HCT116 (cell line): ENCODE data around the gene IL17RE. TPM values are rescaled to one million over a fixed set of nuclear protein-coding genes. Genes with fewer than 3 reads are reported as not detected.

ENCODE experiments used
- ATAC-seq: fragments of 200-7000 bp; cut with Tn5 transposase; 2 replicates; pipeline ENCODE4 v1.9.1; 2020; ENCODE audit warnings: mild to moderate bottlenecking, moderate library complexity
- BruUV-seq: library from RNA; stranded (reverse); fragments of 400-500 nt; replicated peaks from 2 replicates; lab custom pipeline; 2021; lab: Mats Ljungman, UMichigan
- CTCF ChIA-PET: fragments of 300-600 bp; sonication (Branson Sonifier 250); formaldehyde crosslinking; loops from one replicate; lab custom pipeline; 2021; ENCODE audit warnings: antibody characterized with exemption; lab: Charles Lee
- POLR2A ChIA-PET: fragments of 300-600, 350-600 bp; sonication (Branson Sonifier 250); formaldehyde crosslinking; loops from one replicate; lab custom pipeline; 2021; ENCODE audit warnings: antibody characterized with exemption; lab: Charles Lee
- RAD21 ChIA-PET, 2 experiments: fragments of 300-600 bp; sonication (Branson Sonifier 250); formaldehyde crosslinking; loops; one replicate each; lab custom pipeline; 2023; ENCODE audit warnings: low total read pairs in 2 of 2; ENCODE audit not compliant: uncharacterized antibody in 2 of 2, unreplicated experiment in 2 of 2, low non-redundant PET in 1 of 2; lab: Charles Lee
- DNase-seq: peaks from one replicate; pipeline ENCODE4 v3.0.0-alpha.2; 2010; ENCODE audit warnings: low read depth, low spot score
- H2AFZ ChIP-seq: fragments of 200-600 bp; shearing (Covaris generic), sonication (generic); 2 replicates; pipeline ENCODE4 v1.6.1; 2017; ENCODE audit warnings: low read depth, mixed run types, mixed read lengths, antibody characterized with exemption, low read length; ENCODE audit not compliant: poor library complexity, severe bottlenecking
- H3K27ac ChIP-seq: 2 replicates; pipeline ENCODE4 v1.5.1; 2012; ENCODE audit warnings: low read depth, low read length
- H3K27me3 ChIP-seq: fragments of 200-600 bp; sonication (generic); 2 replicates; pipeline ENCODE4 v1.6.1; 2016; ENCODE audit warnings: mixed run types, low read length, mixed read lengths; ENCODE audit not compliant: insufficient read depth
- H3K36me3 ChIP-seq, 2 experiments: fragments of 200-500 bp in 1 of 2; fragments of 200-600 bp in 1 of 2; sonication (Bioruptor generic) in 1 of 2; sonication (generic) in 1 of 2; 2 replicates each; pipeline versions ENCODE4 v1.5.1 to v1.6.1; 2014 to 2016; ENCODE audit warnings: low read length in 2 of 2, inconsistent platforms in 1 of 2, mixed read lengths in 1 of 2, mixed run types in 1 of 2; ENCODE audit not compliant: insufficient read depth in 2 of 2, control insufficient read depth in 1 of 2
- H3K4me1 ChIP-seq, 2 experiments: fragments of 200-600 bp in 1 of 2; sonication (generic) in 1 of 2; 2 replicates each; pipeline versions ENCODE4 v1.5.1 to v1.6.1; 2012 to 2017; ENCODE audit warnings: low read length in 2 of 2, inconsistent platforms in 1 of 2, mild to moderate bottlenecking in 1 of 2, mixed read lengths in 1 of 2, mixed run types in 1 of 2, moderate library complexity in 1 of 2; ENCODE audit not compliant: insufficient read depth in 2 of 2, control insufficient read depth in 1 of 2
- H3K4me2 ChIP-seq: fragments of 200-600 bp; sonication (generic); 2 replicates; pipeline ENCODE4 v1.6.1; 2017; ENCODE audit warnings: mixed run types, low read length, mixed read lengths
- H3K4me3 ChIP-seq, 2 experiments: fragments of 200-600 bp in 1 of 2; sonication (generic) in 1 of 2; replicated peaks in 1 of 2; 2 replicates each; pipeline ENCODE4 v1.5.1; 2011 to 2016; ENCODE audit warnings: low read length in 2 of 2, control low read depth in 1 of 2, low read depth in 1 of 2, mild to moderate bottlenecking in 1 of 2, mixed read lengths in 1 of 2, mixed run types in 1 of 2
- H3K79me2 ChIP-seq: fragments of 200-600 bp; sonication (generic); 2 replicates; pipeline ENCODE4 v1.6.1; 2017; ENCODE audit warnings: mild to moderate bottlenecking, mixed run types, low read length, moderate library complexity, mixed read lengths; ENCODE audit not compliant: insufficient read depth
- H3K9ac ChIP-seq: fragments of 200-600 bp; sonication (generic); 2 replicates; pipeline ENCODE4 v1.6.1; 2016; ENCODE audit warnings: low read length, mixed read lengths
- H3K9me2 ChIP-seq: fragments of 200-600 bp; sonication (generic), shearing (Covaris generic); 2 replicates; pipeline ENCODE4 v1.6.1; 2017; ENCODE audit warnings: mixed run types, mild to moderate bottlenecking, moderate library complexity; ENCODE audit not compliant: insufficient read depth
- H3K9me3 ChIP-seq, 2 experiments: fragments of 200-500 bp in 1 of 2; fragments of 200-600 bp in 1 of 2; sonication (Bioruptor generic) in 1 of 2; sonication (generic) in 1 of 2; 2 replicates each; pipeline ENCODE4 v1.6.1; 2014 to 2017; ENCODE audit warnings: low read length in 2 of 2, mixed read lengths in 2 of 2, inconsistent platforms in 1 of 2, low read depth in 1 of 2, mild to moderate bottlenecking in 1 of 2, mixed run types in 1 of 2, moderate library complexity in 1 of 2; ENCODE audit not compliant: control insufficient read depth in 1 of 2, insufficient read depth in 1 of 2
- H4K20me1 ChIP-seq: fragments of 200-600 bp; sonication (generic), shearing (Covaris generic); 2 replicates; pipeline ENCODE4 v1.6.1; 2017; ENCODE audit warnings: mixed run types, mild to moderate bottlenecking, moderate library complexity; ENCODE audit not compliant: insufficient read depth
- EGR1 ChIP-seq: IDR thresholded peaks from 2 replicates; pipeline ENCODE4 v1.6.1; 2012; ENCODE audit warnings: low read depth
- ELF1 ChIP-seq: IDR thresholded peaks from 2 replicates; pipeline ENCODE4 v1.6.1; 2012; ENCODE audit warnings: low read depth, borderline replicate concordance
- EZH2 ChIP-seq: fragments of 200-600 bp; sonication (generic); IDR thresholded peaks from 2 replicates; pipeline ENCODE4 v1.6.1; 2017; ENCODE audit warnings: antibody characterized with exemption, mixed run types
- EZH2phosphoT487 ChIP-seq: fragments of 200-600 bp; IDR thresholded peaks from 2 replicates; pipeline ENCODE4 v1.6.1; 2018; ENCODE audit warnings: antibody characterized with exemption, borderline replicate concordance
- FOSL1 ChIP-seq: IDR thresholded peaks from 2 replicates; pipeline ENCODE4 v1.6.1; 2012; ENCODE audit warnings: low read depth
- JUND ChIP-seq: IDR thresholded peaks from 2 replicates; pipeline ENCODE4 v1.6.1; 2012
- POLR2AphosphoS5 ChIP-seq: IDR thresholded peaks from 2 replicates; pipeline ENCODE4 v1.6.1; 2011; ENCODE audit warnings: mild to moderate bottlenecking, low read depth, low read length, moderate library complexity
- RAD21 ChIP-seq: IDR thresholded peaks from 2 replicates; pipeline ENCODE4 v1.6.1; 2012; ENCODE audit warnings: low read depth, mild to moderate bottlenecking
- SRF ChIP-seq: IDR thresholded peaks from 2 replicates; pipeline ENCODE4 v1.6.1; 2012; ENCODE audit warnings: low read depth
- TCF7L2 ChIP-seq: IDR thresholded peaks from 2 replicates; pipeline ENCODE4 v1.7.0; 2011; ENCODE audit warnings: borderline replicate concordance, inconsistent platforms; ENCODE audit not compliant: insufficient read depth, insufficient read length; ENCODE audit errors: extremely low read depth
- ZFX ChIP-seq: fragments of 450-650 bp; IDR thresholded peaks from 2 replicates; pipeline ENCODE4 v1.6.1; 2017
- ZNF274 ChIP-seq: fragments of 200-500 bp; sonication (Bioruptor generic); IDR thresholded peaks from 2 replicates; pipeline ENCODE4 v1.6.1; 2014; ENCODE audit warnings: mild to moderate bottlenecking, low read depth, low read length, inconsistent platforms
- intact Hi-C: fragments of 100-400 bp; cut with micrococcal nuclease; formaldehyde crosslinking; loops from 2 replicates; pipeline ENCODE4 v1.10.0; 2022
- total RNA-seq: library from RNA; stranded (reverse); gene quantifications from one replicate; pipeline ENCODE4 v1.2.1, GENCODE V29; 2021; ENCODE audit not compliant: unreplicated experiment
- TF ChIP-seq, protein P1 (sequence below): IDR thresholded peaks from 2 replicates; pipeline ENCODE4 v1.6.1; 2011; ENCODE audit warnings: mild to moderate bottlenecking, low read length, moderate library complexity; ENCODE audit not compliant: insufficient replicate concordance; ENCODE audit errors: extremely low read depth
- TF ChIP-seq, protein P2 (sequence below): IDR thresholded peaks from 2 replicates; pipeline ENCODE4 v1.6.1; 2012
- TF ChIP-seq, protein P3 (sequence below): IDR thresholded peaks from 2 replicates; pipeline ENCODE4 v1.6.1; 2012

IL17RE gene
- total RNA-seq, 1 experiment from 2014 or later, result 14.3 TPM

DNA sequence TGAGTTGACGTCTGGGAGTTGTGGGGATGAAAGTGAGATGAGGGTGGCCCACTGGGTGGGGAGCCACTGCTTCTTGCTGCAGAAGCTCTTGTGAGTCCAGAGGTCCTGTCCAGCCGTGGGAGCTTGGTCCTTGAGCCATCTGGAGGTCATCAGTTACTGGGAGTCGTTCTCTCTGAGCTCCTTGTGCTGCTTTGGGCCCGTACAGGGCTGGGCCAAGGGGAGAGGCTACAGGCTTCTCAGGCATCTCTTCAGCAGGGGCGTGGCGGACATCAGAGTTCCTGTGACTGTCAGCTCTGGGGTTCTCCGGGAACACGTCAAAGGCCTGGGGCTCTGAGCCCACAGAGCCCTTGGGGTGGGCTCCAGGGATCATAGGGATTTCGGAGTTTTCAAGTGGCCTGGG lies 47.0 kb downstream of the IL17RE start:
- H3K9ac ChIP-seq, result no peak overlapping the region
- peaks cover 7 to 32% of the 10 kb centered on the region in 2 experiments; a peak in 3 of 4 replicates for H3K4me1 ChIP-seq
- H3K27me3 ChIP-seq, result no peaks in the 10 kb centered on the region
- RAD21 ChIA-PET, result no interaction called here
- no peaks in the 10 kb centered on the region for H3K9me2 ChIP-seq
- H3K4me3 ChIP-seq, result no peak overlapping the region
- H3K4me2 ChIP-seq, result no peak overlapping the region
- no peaks in the 10 kb centered on the region for H3K9me3 ChIP-seq
- ATAC-seq (no peak), DNase-seq (no peak)
- H3K36me3 ChIP-seq, result peaks cover 0 to 6% of the 10 kb centered on the region in 2 experiments; a peak in 1 of 4 replicates
- H4K20me1 ChIP-seq, result no peaks in the 10 kb centered on the region
- H3K79me2 ChIP-seq, result peaks cover 6% of the 10 kb centered on the region; the same call in 1 of the 2 replicates
- intact Hi-C loops, result loop anchor here (5.0 to 10.0 kb wide), 3 partner anchors 232 to 447 kb away; no protein-coding TSS in a partner anchor
- no TSS peak for BruUV-seq
- no peak for TF ChIP-seq ZFX
- TF ChIP-seq TCF7L2, result no peak
- TF ChIP-seq SRF, result no peak
- no peak for TF ChIP-seq EZH2
- no peak for TF ChIP-seq RAD21
- TF ChIP-seq, protein P1, sequence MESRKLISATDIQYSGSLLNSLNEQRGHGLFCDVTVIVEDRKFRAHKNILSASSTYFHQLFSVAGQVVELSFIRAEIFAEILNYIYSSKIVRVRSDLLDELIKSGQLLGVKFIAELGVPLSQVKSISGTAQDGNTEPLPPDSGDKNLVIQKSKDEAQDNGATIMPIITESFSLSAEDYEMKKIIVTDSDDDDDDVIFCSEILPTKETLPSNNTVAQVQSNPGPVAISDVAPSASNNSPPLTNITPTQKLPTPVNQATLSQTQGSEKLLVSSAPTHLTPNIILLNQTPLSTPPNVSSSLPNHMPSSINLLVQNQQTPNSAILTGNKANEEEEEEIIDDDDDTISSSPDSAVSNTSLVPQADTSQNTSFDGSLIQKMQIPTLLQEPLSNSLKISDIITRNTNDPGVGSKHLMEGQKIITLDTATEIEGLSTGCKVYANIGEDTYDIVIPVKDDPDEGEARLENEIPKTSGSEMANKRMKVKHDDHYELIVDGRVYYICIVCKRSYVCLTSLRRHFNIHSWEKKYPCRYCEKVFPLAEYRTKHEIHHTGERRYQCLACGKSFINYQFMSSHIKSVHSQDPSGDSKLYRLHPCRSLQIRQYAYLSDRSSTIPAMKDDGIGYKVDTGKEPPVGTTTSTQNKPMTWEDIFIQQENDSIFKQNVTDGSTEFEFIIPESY, result no peak
- TF ChIP-seq, protein P2, sequence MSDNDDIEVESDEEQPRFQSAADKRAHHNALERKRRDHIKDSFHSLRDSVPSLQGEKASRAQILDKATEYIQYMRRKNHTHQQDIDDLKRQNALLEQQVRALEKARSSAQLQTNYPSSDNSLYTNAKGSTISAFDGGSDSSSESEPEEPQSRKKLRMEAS, result no peak
- TF ChIP-seq, all 23 proteins: peak for 0
- ChIA-PET CTCF (no interaction called here), POLR2A (no interaction called here)
- Histone ChIP-seq H3K27ac (no peak overlapping the region), H2AFZ (no peak overlapping the region)

DNA sequence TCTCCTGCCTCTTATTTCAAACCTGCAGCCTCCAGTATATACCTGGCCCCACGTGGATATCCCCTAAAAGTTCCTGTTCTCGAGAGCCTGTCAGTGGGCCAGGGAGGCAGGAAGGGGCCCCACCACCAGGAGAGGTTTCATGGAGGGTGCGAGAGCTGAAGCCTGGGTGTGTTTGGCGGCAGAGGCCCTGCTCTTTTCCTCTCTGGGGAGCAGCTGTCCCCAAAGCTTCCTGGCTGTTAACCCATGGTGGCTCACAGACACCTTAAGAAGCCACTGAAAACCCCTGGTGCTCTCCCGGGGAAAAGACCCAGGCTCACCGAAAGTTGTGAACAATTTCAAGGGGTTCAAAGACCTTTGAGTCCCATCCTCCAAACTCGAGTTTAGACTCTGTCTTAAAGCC lies 48.5 kb downstream of the IL17RE start:
- Histone ChIP-seq H3K9ac (no peak overlapping the region), H3K9me2 (no peaks in the 10 kb centered on the region), H3K4me2 (no peak overlapping the region), H3K4me1 (peaks cover 17 to 33% of the 10 kb centered on the region in 2 experiments)
- TF ChIP-seq JUND, result no peak
- TF ChIP-seq, protein P2, result no peak
- TF ChIP-seq, protein P3, sequence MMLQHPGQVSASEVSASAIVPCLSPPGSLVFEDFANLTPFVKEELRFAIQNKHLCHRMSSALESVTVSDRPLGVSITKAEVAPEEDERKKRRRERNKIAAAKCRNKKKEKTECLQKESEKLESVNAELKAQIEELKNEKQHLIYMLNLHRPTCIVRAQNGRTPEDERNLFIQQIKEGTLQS, result no peak
- TF ChIP-seq EZH2phosphoT487, result no peak
- TF ChIP-seq, protein P1, result no peak
- no peak for TF ChIP-seq EZH2
- TF ChIP-seq TCF7L2, result no peak
- TF ChIP-seq ELF1, result no peak
- no peak for TF ChIP-seq ZNF274
- TF ChIP-seq EGR1, result no peak
- no peak for TF ChIP-seq POLR2AphosphoS5
- no peak for TF ChIP-seq ZFX
- no peak for TF ChIP-seq FOSL1
- no peak for TF ChIP-seq SRF
- TF ChIP-seq, all 23 proteins: peak for 0
- H3K4me3 ChIP-seq, result no peak overlapping the region
- ATAC-seq (no peak), DNase-seq (no peak)
- no peak overlapping the region for H2AFZ ChIP-seq
- H3K9me3 ChIP-seq, result no peaks in the 10 kb centered on the region
- H3K27me3 ChIP-seq, result no peaks in the 10 kb centered on the region
- H3K36me3 ChIP-seq, result peaks cover 0 to 6% of the 10 kb centered on the region in 2 experiments; a peak in 1 of 4 replicates
- no TSS peak for BruUV-seq
- H3K79me2 ChIP-seq, result peaks cover 6% of the 10 kb centered on the region; the same call in 1 of the 2 replicates
- H4K20me1 ChIP-seq, result no peaks in the 10 kb centered on the region
- ChIA-PET RAD21 (no interaction called here), CTCF (no interaction called here), POLR2A (no interaction called here)
- intact Hi-C loops, result no loop called here
- no peak overlapping the region for H3K27ac ChIP-seq
